Endodermal cell (in vitro differentiated cells): ENCODE measurements around the gene ZNF837. TPM values are rescaled to one million over a fixed set of nuclear protein-coding genes. Genes with fewer than 3 reads are reported as not detected.

Source experiments
- DNase-seq: peaks from one replicate; pipeline ENCODE4 v3.0.0-alpha.2; 2017
- H3K27ac ChIP-seq: 2 replicates; pipeline ENCODE4 v1.5.1; 2013; ENCODE audit warnings: mild to moderate bottlenecking, low read depth, low read length, moderate library complexity
- H3K27me3 ChIP-seq: 2 replicates; pipeline ENCODE4 v1.6.1; 2013; ENCODE audit warnings: mild to moderate bottlenecking, low read length, moderate library complexity; ENCODE audit not compliant: insufficient read depth, control insufficient read depth, poor library complexity, severe bottlenecking
- H3K36me3 ChIP-seq: 2 replicates; pipeline ENCODE4 v1.7.0; 2013; ENCODE audit warnings: mild to moderate bottlenecking, low read length, moderate library complexity; ENCODE audit not compliant: control insufficient read depth, insufficient read depth
- H3K4me1 ChIP-seq: one replicate; pipeline ENCODE4 v1.7.0; 2013; ENCODE audit warnings: low read length; ENCODE audit not compliant: control insufficient read depth, insufficient read depth
- H3K4me3 ChIP-seq: 2 replicates; pipeline ENCODE4 v1.5.1; 2013; ENCODE audit warnings: mild to moderate bottlenecking, low read length, moderate library complexity
- H3K9ac ChIP-seq: 2 replicates; pipeline ENCODE4 v1.6.1; 2013; ENCODE audit warnings: mild to moderate bottlenecking, low read length, moderate library complexity; ENCODE audit not compliant: poor library complexity, severe bottlenecking; ENCODE audit errors: extremely low read depth
- H3K9me3 ChIP-seq: 2 replicates; pipeline ENCODE4 v1.6.1; 2013; ENCODE audit warnings: mild to moderate bottlenecking, low read length, moderate library complexity; ENCODE audit not compliant: control insufficient read depth
- H3K27ac Mint-ChIP-seq: 2 replicates; pipeline ENCODE4 v1.8.0; 2020; ENCODE audit warnings: mixed read lengths
- H3K27me3 Mint-ChIP-seq: 2 replicates; pipeline ENCODE4 v1.8.0; 2021; ENCODE audit warnings: mild to moderate bottlenecking, mixed read lengths; ENCODE audit not compliant: insufficient read depth
- H3K36me3 Mint-ChIP-seq: 2 replicates; pipeline ENCODE4 v1.8.0; 2020; ENCODE audit warnings: low read depth, mixed read lengths
- H3K4me1 Mint-ChIP-seq: 2 replicates; pipeline ENCODE4 v1.8.0; 2020; ENCODE audit warnings: mixed read lengths
- H3K4me3 Mint-ChIP-seq: 2 replicates; pipeline ENCODE4 v1.8.0; 2020; ENCODE audit warnings: mild to moderate bottlenecking, moderate library complexity, mixed read lengths
- H3K9me3 Mint-ChIP-seq: 2 replicates; pipeline ENCODE4 v1.8.0; 2020; ENCODE audit warnings: mild to moderate bottlenecking, mixed read lengths
- CTCF ChIP-seq: fragments of 200-600 bp; sonication (generic); conservative IDR thresholded peaks from 2 replicates; pipeline ENCODE4 v1.5.0; 2021; ENCODE audit warnings: antibody characterized with exemption, mild to moderate bottlenecking
- WGBS, 2 experiments: methylation state at CpG; one replicate each; pipeline versions ENCODE4 v1.1.5 to v1.1.7; 2013; ENCODE audit warnings: missing lambda C conversion rate in 2 of 2, mixed read lengths in 1 of 2; ENCODE audit not compliant: insufficient coverage in 1 of 2, insufficient read length in 1 of 2; 5-methylcytosine and 5-hydroxymethylcytosine counted together
- total RNA-seq, 2 donors: library from RNA; stranded (reverse); fragmentation: NEBNext Ultra II Directional in 1 of 2; extraction: Animal tissue kit (Norgen Biotek cat#: 25700) in 1 of 2; gene quantifications; 2 replicates in 1 of 2; 3 replicates in 1 of 2; pipeline ENCODE4 v1.2.1, GENCODE V29; 2021

ZNF837 gene
- total RNA-seq, 2 donors from 2014 or later, result 3.1 to 3.8 TPM

- TF ChIP-seq CTCF, result no peak
- H3K27me3 ChIP-seq, result peaks cover 7% of the 10 kb centered on the region
- H3K27me3 Mint-ChIP-seq, result peaks cover 54% of the 10 kb centered on the region
- H3K4me3 ChIP-seq, result no peak overlapping the region
- no peaks in the 10 kb centered on the region for H3K36me3 ChIP-seq
- no peak for DNase-seq
- no peaks in the 10 kb centered on the region for H3K4me1 ChIP-seq
- no peaks in the 10 kb centered on the region for H3K36me3 Mint-ChIP-seq
- no peaks in the 10 kb centered on the region for H3K9me3 Mint-ChIP-seq
- 92 to 94% methylated on average over 6 to 9 of the region's 9 CpGs for WGBS, 2 experiments
- no peak overlapping the region for H3K27ac Mint-ChIP-seq
- H3K4me3 Mint-ChIP-seq, result no peak overlapping the region
- H3K4me1 Mint-ChIP-seq, result no peaks in the 10 kb centered on the region
- no peak overlapping the region for H3K9ac ChIP-seq
- H3K27ac ChIP-seq, result no peak overlapping the region
- H3K9me3 ChIP-seq, result no peaks in the 10 kb centered on the region
These were observed 29.3 kb downstream of the ZNF837 start for GRCh38 chr19:58351558-58351878.

GRCh38 chr19:58350871-58351557 lies 29.8 kb downstream of the ZNF837 start:
- Histone ChIP-seq H3K27ac (no peak overlapping the region), H3K4me1 (no peaks in the 10 kb centered on the region), H3K9ac (no peak overlapping the region), H3K9me3 (no peaks in the 10 kb centered on the region), H3K27me3 (peaks cover 9% of the 10 kb centered on the region), H3K4me3 (no peak overlapping the region), H3K36me3 (no peaks in the 10 kb centered on the region)
- no peak for DNase-seq
- H3K4me3 Mint-ChIP-seq, result no peak overlapping the region
- no peaks in the 10 kb centered on the region for H3K9me3 Mint-ChIP-seq
- H3K36me3 Mint-ChIP-seq, result no peaks in the 10 kb centered on the region
- TF ChIP-seq CTCF, result no peak
- no peaks in the 10 kb centered on the region for H3K4me1 Mint-ChIP-seq
- WGBS, 2 experiments, result 95% methylated on average over 34 of the region's 34 CpGs
- H3K27me3 Mint-ChIP-seq, result peaks cover 59% of the 10 kb centered on the region
- H3K27ac Mint-ChIP-seq, result no peak overlapping the region

- Histone ChIP-seq H3K9me3 (no peaks in the 10 kb centered on the region), H3K27me3 (peaks cover 9% of the 10 kb centered on the region), H3K4me3 (no peak overlapping the region), H3K36me3 (no peaks in the 10 kb centered on the region), H3K27ac (no peak overlapping the region), H3K9ac (no peak overlapping the region), H3K4me1 (no peaks in the 10 kb centered on the region)
- H3K4me1 Mint-ChIP-seq, result no peaks in the 10 kb centered on the region
- WGBS, 2 experiments, result 95 to 96% methylated on average over 82 to 84 of the region's 84 CpGs
- H3K9me3 Mint-ChIP-seq, result no peaks in the 10 kb centered on the region
- no peak for TF ChIP-seq CTCF
- DNase-seq, result peak; percentile 47
- no peaks in the 10 kb centered on the region for H3K36me3 Mint-ChIP-seq
- H3K27ac Mint-ChIP-seq, result no peak overlapping the region
- H3K27me3 Mint-ChIP-seq, result peaks cover 62% of the 10 kb centered on the region
- H3K4me3 Mint-ChIP-seq, result no peak overlapping the region
These were observed 30.6 kb downstream of the ZNF837 start for GRCh38 chr19:58350001-58350861.
